NOMO-1 (cell line): Measurements from ENCODE around the gene RPS10.
"Not testable (repeated sequence)": the region's sequence is repeated elsewhere in the genome, so short reads cannot be mapped to it uniquely, and the experiment has no call there.

Source experiments
- DNase-seq, 2 experiments: peaks; one replicate each; lab custom pipeline; 2025; ENCODE audit not compliant: unreplicated experiment in 2 of 2; lab: John Stamatoyannopoulos, UW

Gene RPS10

DNA sequence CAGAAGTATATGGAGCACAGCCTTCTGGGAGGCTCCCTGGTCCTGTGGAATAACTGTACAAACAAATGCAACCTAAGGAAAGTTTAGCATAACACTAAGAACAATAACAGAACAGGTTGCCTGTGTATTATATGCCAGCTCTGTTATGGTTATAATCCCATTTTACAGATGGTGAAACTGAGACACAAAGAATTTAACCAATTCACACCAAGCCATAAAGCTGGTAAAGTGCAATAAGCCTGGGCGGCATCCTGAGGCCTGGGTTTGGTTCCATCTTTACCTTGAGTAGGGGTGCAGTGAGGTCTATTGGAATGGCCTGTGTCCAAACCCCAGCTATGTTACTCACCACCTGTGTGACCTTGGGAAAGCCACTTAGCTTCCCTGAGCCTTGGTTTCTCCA lies 25.3 kb upstream of the RPS10 start:
- DNase-seq = no peak

DNA sequence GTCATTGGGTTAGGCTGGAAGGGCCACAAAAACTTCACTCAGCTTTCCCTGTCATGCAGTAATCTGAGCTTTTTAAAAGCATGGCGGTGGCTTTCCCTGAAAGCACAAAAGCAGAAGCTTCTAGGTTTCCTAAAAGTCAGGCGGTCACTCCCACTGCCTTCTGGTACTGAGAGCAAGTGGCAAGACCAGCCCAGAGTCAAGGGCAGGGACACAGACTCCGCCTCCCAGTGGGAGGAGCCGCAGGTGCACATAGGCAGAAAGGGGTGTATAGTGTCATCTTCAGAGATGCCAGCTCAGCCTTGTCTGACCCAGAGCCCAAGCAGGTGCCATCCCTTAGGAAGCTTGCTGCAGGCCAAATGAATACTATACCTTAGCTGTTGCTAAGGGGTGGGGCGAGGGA lies 22.0 kb upstream of the RPS10 start:
- DNase-seq = peak; percentile 27 to 31

DNA sequence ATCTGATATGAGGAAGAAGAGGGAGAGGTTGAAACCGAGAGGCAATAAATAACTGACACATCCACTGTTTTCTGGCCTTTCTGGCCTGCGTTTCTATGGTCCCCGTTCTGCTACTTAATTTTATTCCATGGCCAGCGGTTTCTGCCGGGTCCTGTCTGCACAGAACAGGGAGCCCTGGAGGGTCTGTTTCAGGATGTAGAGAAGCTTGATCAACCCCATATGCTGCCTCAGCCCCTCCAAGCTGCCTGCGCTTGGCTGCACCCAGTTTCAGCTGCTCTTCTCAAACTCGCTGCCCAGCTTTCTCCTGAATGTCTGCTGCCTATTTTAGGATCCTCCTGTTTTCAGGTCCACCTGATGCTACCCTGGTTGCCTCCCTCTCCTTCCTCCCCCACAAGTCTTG lies 21.5 kb upstream of the RPS10 start:
- peak in 1 of 2 experiments; percentile 25 for DNase-seq

DNA sequence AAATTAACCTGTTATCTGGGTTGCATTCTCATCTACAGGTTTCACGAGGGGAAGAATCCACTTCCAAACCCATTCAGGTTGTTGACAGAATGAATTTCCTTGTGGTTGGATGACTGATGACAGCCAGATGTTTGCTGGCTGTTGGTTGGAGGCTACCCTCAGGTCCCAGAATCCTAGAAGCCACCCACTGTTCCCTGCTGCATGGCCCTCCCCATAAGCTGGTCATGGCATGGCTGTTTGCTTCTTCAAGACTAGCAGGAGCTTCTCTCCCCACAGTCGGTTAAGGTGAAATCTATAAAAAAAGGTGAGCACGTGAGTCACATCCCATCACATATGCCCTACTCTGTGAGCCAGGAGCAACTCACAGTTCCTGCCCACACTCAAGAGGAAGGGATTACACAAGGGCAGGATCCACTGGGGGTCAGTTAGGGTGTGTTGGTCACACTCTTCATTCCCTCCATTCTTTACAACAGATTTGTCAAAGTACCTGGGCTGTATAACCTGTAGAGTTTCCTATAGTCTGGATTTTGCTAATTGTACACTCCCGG lies 19.5 kb upstream of the RPS10 start:
- no peak for DNase-seq

DNA sequence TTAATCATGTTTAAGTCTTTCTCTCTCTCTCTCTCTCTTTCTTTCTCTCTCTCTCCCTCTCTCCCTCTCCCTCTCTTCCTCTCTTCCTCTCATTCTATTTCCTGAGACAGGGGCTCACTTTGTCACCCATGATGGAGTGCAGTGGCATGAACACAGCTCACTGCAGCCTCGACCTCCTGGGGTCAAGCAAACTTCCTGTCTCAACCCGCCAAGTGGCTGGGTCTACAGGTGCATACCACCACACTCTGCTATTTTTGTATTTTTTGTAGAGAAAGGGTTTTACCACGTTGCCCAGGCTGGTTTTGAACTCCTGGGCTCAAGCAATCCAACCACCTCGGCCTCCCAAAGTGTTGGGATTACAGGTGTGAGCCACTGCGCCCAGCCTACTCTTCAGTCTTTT lies 15.7 kb upstream of the RPS10 start:
- no peak for DNase-seq

DNA sequence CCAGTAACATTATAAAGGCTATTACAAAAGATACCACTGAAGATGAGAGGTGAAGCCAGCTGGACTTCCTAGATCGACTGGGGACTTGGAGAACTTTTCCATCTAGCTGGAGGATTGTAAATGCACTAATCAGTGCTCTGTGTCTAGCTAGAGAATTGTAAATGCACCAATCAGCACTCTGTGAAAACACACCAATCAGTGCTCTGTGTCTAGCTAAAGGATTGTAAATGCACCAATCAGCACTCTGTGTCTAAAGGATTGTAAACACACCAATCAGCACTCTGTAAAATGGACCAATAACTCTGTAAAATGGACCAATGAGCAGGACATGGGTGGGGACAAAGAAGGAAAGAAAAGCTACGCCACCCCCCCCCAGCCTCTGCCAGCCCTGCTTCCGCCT lies 13.6 kb upstream of the RPS10 start:
- DNase-seq = no peak

DNA sequence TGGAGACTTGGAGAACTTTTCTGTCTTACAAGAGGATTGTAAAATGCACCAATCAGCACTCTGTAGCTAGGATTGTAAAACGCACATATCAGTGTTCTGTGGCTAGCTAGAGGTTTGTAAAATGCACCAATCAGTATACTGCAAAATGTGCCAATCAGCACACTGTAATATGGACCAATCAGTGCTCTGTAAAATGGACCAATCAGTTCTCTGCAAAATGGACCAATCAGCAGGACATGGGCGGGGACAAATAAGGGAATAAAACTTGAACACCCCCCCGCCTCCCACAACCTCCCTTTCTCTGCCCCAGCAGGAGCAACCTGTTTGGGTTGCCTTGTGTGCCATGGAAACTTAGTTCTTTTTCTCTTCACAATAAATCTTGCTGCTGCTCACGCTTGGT lies 12.8 kb upstream of the RPS10 start:
- DNase-seq = no peak

DNA sequence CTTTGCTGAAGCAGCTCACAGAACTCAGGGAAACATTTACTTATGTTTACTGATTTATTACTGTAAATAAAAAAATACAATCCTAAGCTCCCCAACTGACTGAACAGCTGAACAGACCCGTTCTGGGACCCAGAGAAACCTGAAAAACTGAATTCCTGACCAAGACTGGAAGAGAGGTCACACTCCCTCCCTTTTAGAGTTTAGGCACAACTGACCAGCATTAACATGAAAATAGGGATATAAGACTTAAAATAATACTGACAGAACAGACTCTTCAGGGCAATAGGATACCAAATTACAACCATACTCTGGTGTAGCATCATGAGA lies 11.7 kb upstream of the RPS10 start:
- DNase-seq = no peak

DNA sequence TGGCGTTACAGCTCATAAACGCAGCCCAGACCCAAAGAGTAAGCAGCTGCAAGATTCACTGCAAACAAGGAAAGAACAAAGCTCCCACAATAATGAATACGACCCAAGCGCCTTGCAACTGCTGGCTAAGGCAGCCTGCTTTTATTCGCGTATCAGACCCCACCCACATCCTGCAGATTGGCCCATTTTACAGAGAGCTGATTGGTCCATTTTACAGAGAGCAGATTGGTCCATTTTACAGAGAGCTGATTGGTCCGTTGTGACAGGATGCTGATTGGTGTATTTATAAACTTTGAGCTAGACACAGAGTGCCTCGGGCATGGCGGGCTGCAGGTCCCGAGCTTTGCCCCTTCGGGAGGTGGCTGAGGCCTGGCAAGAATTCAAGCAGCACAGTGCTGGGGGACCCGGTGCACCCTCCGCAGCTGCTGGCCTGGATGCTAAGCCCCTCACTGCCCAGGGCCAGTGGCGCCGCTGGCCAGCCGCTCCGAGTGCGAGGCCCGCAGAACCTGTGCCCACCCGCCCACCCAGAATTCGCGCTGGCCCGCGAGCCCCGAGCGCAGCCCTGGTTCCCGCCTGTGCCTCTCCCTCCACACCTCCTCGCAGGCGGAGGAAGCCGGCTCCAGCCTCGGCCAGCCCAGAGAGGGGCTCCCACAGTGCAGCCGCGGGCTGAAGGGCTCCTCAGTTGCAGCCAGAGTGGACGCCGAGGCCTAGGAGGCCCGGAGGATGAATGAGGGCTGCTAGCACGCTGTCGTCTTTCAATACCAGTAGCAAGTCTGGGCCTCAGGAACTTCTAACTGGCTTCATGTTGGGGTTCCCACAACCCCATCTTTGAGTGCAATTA lies 11.2 kb upstream of the RPS10 start:
- no peak for DNase-seq

DNA sequence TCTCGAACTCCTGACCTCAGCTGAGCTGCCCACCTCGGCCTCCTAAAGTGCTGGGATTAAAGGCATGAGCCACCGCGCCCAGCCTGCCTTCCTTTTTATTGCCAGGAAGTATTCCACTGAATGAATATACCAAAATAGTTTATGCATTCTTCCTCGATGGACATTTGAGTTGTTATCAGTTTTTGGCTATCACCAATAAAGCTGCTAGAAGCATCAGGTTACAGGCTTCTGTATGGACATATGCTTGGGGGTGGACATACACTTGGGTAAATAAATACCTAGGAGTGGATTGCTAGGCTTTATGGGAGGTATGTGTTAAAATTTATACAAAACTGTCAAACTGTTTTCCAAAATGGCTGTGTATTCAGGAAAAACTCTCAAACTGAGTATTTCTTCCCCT lies 10.0 kb upstream of the RPS10 start:
- no peak for DNase-seq

DNA sequence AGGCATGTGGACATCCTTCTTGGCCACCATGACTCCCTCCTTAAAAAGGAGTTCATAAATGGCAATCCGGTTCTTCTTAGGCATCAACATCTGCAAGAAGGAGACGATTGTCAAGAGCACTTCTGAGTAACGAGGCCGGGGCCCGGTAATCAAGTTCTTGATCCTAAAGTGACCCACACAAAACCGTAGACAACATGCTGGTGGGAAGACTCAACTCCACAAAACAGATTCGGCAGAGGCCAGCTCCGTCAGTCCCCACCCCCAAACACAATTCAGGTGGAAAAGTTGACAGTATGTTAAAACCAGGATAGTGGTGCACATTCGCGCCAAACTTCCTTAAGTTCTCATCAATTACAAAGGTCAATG lies 754 bp downstream of the RPS10 start:
- DNase-seq = no peak

DNA sequence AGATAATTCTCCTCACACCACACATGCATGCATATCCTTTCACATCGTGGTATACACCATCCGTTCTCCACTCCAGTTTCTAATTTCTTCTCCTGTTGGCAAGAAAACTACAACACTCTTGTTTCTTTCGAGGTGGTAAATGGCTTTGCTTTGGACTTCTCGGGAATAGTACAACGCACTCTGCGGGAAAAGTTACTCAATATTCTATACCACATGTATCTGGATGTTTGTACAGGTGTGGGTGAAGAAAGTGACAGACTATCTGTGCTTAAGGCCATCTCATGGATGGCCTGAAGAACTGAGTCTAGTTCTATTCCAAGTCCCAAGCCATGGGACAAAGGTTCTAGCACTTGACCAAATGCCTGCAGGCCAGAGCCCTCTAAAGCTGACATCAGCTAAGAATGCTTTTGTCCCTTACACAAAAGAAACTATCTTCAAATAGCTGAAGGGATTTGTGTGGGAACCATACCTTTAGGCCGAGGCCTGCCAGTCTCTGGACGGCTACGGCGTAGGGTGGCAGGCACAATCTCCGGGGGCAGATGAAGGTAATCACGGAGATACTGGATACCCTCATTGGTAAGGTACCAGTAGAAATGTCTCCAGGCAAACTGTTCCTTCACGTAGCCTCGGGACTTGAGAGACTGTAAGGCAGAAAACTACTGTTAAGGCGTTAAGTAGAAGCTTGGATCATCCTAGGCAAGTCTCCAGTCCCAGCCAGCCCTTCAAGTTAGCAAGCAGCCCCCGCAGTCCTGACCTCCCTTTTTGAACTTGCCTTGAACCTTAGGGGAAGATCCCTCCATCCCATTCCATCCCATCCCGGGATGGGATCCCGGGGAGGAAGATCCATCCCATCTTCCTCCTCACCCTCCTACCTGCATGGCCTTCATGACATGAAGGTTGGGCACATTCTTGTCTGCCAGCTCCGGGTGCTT lies 1.4 kb downstream of the RPS10 start:
- no peak for DNase-seq

DNA sequence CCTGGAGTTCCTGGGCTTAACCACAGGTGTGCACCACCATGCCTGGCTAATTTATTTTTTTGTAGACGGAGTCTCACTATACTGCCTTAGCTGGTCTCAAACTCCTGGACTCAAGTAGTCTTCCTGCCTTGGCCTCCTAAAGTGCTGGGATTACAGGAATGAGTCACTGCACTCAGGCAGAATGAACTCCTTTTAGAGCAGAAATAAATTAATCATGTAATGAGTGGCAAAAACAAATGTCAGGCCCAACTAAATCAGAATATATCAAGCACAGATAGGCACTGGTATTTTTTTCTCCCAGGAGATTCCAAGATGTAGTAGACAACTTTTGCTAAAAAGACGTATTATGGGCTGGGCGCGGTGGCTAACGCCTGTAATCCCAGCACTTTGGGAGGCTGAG lies 2.6 kb downstream of the RPS10 start:
- no peak for DNase-seq

DNA sequence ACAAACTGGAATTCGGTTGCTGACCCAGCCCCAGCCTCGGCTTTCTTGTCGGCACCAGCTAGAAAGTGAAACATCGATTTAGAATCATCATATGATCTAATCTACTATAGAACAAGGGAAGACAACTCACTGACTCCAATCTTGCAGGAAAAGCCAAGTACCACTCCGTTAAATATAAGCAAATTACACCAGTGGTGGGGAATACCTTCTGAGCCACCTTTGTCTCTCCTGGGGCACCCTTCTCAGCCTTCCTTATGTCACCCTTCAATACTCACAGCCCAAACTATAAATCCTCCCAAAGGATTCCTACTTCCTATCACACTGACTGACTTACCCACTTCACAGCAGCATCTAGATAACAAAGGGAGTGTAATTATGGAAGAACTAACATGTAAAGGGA lies 7.5 kb downstream of the RPS10 start:
- DNase-seq = no peak

DNA sequence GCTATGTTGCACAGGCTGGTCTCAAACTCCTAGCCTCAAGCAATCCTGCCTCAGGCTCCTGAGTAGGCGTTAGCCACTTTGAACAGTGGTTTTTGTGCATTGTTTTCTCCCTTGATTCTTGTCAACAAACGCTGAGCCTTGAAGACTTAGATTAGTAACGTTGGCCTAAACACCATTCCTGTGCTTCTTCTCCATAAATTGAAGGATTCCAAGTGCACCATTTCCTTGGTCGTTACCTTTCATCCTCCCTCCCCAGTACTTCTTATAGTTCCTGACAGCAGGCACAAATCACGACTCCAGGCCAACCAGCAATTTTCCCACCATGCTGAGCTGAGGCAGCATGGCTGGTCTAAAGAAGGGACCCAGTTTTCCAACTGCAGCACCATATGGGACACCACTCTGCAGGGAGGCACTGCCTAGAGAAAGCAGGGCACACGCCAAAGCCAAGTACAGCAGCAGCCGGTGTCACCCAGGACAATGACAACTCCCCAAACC lies 8.9 kb downstream of the RPS10 start:
- no peak for DNase-seq

DNA sequence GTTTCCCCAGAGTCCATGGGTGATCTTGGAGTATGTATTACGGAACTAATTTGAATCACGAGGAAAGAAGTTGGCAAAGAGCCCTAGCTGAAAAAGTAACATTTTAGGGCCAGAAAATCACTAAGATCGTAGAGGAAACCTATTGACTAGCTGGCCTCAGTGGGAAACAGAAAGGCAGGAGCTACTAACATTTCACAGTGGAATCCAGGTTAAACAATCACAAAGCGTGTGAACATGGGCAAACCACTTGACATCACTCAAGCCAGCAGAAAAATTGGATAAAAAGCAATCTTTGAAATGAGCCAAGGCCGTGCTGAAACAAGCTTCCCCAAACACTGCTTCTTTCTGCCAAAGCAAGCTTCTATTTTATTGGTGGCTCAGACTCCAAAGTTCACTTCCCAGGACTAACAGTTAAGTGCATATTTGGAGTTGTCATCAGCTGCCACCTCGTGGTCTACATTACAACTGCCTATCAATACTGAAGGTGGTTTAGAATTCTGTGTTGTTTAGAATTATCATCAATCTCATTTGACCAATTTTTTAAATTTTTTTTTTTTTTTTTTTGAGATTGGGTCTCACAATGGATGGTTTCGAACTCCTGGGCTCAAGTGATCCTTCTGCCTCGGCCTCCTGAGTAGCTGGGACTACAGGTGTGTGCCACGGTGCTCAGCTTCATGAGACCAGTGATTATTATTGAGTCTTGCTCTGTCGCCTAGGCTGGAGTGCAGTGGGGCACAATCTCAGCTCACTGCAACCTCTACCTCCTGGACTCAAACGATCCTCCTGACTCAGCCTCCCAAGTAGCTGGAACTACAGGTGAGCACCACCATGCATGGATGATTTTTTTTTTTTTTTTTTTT lies 10.6 kb downstream of the RPS10 start:
- DNase-seq = peak; percentile 53 to 87

DNA sequence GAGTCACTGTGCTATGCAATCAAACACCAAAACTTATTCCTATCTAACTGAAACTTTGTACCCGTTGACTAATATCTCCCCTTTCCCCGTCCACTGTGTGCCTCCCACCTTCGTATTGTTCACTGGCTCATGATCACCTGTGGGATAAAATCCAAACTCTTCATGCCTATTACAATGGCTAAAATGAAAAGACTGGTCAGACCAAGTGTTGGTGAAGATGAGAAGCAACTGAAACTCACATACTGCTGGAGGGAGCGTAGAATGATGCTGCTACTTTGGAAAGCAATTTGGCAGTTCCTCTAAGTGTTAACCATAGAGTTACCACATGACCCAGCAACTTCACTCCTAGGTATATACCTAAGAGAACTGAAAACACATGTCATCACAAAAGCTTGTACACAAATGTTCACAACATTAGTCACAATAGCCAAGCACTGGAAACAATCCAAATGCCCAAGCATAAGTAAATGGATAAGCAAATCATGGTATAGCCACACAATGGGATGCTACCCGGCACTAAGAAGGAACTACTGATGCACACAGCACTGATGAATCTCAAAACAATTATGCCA lies 13.1 kb downstream of the RPS10 start:
- DNase-seq = no peak

DNA sequence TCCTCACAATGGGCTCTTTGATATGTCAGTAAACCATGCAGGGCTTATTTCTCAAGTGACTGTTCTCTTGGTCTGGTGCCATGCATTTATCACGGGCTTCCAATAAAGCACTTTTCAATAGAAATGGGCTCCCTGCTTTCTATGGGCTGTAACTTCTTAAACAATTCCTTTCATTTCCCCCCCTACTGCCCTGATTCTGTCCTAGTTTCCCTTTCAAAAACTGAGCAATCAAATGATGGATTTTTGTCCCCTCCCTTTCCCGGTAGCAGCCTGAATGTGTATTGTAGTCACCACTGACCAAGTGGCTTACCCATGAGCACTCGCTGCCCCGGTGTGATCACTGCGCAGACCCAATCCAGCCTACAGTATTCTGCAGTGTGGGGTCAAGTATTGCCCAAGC lies 13.9 kb downstream of the RPS10 start:
- no peak for DNase-seq

DNA sequence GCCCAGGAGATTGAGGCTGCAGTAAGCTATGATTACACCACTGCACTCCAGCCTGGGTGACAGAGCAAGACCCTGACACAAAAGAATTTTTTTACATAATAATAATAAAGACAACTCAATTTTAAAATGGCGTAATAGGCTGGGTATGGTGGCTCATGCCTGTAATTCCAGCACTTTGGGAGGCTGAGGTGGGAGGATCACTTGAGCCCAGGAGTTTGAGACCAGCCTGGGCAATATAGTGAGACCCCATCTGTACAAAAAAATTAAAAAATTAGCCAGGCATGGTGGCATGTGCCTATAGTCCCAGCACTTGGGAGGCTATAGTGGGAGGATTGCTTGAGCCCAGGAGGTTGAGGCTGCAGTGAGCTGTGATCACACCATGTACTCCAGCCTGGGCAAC lies 18.0 kb downstream of the RPS10 start:
- DNase-seq = not testable (repeated sequence)

DNA sequence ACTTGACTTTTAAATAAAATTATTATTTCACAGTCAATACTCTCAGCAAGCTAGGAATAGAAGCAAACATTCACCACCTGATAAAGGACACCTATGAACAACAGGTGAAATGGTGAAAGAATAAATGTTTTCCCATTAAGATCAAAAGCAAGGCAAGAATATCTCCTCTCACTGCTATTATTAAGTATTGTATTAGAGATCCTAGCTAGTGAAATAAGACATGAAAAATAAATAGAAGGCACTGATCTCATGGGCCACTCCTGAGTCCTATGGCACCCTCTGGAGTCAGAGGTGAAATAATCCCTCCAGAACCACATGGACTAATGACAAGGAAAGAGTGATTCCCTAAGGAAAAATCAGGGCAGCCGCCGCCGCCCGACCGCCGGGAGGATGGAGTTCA lies 29.4 kb downstream of the RPS10 start:
- DNase-seq = no peak

DNA sequence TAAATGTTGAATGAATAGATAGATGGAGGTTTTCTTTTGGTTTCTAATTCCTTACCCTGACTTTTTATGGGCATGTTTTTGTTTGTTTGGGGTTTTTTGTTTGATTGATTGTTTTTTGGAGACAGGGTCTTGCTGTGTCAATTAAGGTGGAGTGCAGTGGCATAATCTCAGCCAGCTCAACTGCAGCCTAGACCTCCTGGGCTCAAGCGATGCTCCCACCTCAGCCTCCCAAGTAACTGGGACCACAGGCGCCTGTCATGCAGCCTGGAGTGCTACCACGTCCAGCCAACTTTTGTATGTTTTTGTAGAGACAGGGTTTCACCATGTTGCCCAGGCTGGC lies 31.9 kb downstream of the RPS10 start:
- DNase-seq = no peak
